Measurements from ENCODE around the gene PRKCH. TPM values are rescaled to one million over a fixed set of nuclear protein-coding genes. Genes with fewer than 3 reads are reported as not detected.
A peak's percentile ranks its signal among the peaks of the same experiment; 100 is the strongest.

The PRKCH gene
- polyA plus RNA-seq, 5 donors: 29.5 to 47.5 (median 45.7) TPM

- no peak for DNase-seq
Measured at GRCh38 chr14:61472011-61472672, 150.8 kb downstream of the PRKCH start.

GRCh38 chr14:61472801-61473376 lies 151.5 kb downstream of the PRKCH start:
- no peak for DNase-seq

GRCh38 chr14:61474015-61474414 lies 152.6 kb downstream of the PRKCH start:
- DNase-seq: no peak

- no peak for DNase-seq
Measured at GRCh38 chr14:61474701-61475100, 153.3 kb downstream of the PRKCH start.

- no peak for DNase-seq
Measured at GRCh38 chr14:61475316-61475715, 153.9 kb downstream of the PRKCH start.

GRCh38 chr14:61476105-61476753 lies 154.8 kb downstream of the PRKCH start:
- no peak for DNase-seq

- peak; percentile 80 to 89 for DNase-seq
Measured at GRCh38 chr14:61476754-61477410, 155.5 kb downstream of the PRKCH start.

GRCh38 chr14:61477712-61478462 lies 156.5 kb downstream of the PRKCH start:
- DNase-seq: no peak

GRCh38 chr14:61478971-61479473 lies 157.6 kb downstream of the PRKCH start:
- no peak for DNase-seq

- DNase-seq: no peak
Measured at GRCh38 chr14:61479746-61480502, 158.5 kb downstream of the PRKCH start.

GRCh38 chr14:61480704-61481285 lies 159.4 kb downstream of the PRKCH start:
- DNase-seq: no peak

- no peak for DNase-seq
Measured at GRCh38 chr14:61481701-61482100, 160.3 kb downstream of the PRKCH start.

GRCh38 chr14:61482348-61483206 lies 161.2 kb downstream of the PRKCH start:
- DNase-seq: no peak

- no peak for DNase-seq
Measured at GRCh38 chr14:61483476-61483875, 162.1 kb downstream of the PRKCH start.

- DNase-seq: no peak
Measured at GRCh38 chr14:61484031-61484430, 162.7 kb downstream of the PRKCH start.

- DNase-seq: no peak
Measured at GRCh38 chr14:61484826-61485584, 163.6 kb downstream of the PRKCH start.

- no peak for DNase-seq
Measured at GRCh38 chr14:61485661-61486060, 164.3 kb downstream of the PRKCH start.

- no peak for DNase-seq
Measured at GRCh38 chr14:61486930-61487495, 165.6 kb downstream of the PRKCH start.
